Measurements from ENCODE around the gene DTX3. TPM values are rescaled to one million over a fixed set of nuclear protein-coding genes. Genes with fewer than 3 reads are reported as not detected.
A peak's percentile ranks its signal among the peaks of the same experiment; 100 is the strongest.

Gene DTX3
- total and polyA plus RNA-seq, 2 of the 13 experiments (the other 11 are each of a cell fraction or from before 2014, with no cell fraction given) = 9.0 to 27.2 TPM

- TF ChIP-seq, protein P1, sequence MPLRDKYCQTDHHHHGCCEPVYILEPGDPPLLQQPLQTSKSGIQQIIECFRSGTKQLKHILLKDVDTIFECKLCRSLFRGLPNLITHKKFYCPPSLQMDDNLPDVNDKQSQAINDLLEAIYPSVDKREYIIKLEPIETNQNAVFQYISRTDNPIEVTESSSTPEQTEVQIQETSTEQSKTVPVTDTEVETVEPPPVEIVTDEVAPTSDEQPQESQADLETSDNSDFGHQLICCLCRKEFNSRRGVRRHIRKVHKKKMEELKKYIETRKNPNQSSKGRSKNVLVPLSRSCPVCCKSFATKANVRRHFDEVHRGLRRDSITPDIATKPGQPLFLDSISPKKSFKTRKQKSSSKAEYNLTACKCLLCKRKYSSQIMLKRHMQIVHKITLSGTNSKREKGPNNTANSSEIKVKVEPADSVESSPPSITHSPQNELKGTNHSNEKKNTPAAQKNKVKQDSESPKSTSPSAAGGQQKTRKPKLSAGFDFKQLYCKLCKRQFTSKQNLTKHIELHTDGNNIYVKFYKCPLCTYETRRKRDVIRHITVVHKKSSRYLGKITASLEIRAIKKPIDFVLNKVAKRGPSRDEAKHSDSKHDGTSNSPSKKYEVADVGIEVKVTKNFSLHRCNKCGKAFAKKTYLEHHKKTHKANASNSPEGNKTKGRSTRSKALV (CRISPR knock-in tag; IDR thresholded peaks at IDR 0.05) = no peak
- TF ChIP-seq ZSCAN30 (CRISPR knock-in tag; IDR thresholded peaks at IDR 0.05) (no peak), KDM2A (CRISPR knock-in tag; IDR thresholded peaks at IDR 0.05; ENCODE audit: borderline replicate concordance, low read depth) (no peak; the same call in 1 of the 2 replicates), GFI1 (CRISPR knock-in tag; IDR thresholded peaks at IDR 0.05; ENCODE audit: borderline replicate concordance) (no peak), ZNF441 (CRISPR knock-in tag; IDR thresholded peaks at IDR 0.05; ENCODE audit: borderline replicate concordance) (no peak), ISL2 (CRISPR knock-in tag; IDR thresholded peaks at IDR 0.05) (0 out of 2 replicates have a peak, but pooled peaks have one; percentile 26), MYC (CRISPR knock-in tag; IDR thresholded peaks at IDR 0.05; ENCODE audit: borderline replicate concordance) (no peak), ZNF678 (CRISPR knock-in tag; IDR thresholded peaks at IDR 0.05) (no peak), STAG1 (CRISPR knock-in tag; IDR thresholded peaks at IDR 0.05) (no peak), RNF219 (CRISPR knock-in tag; IDR thresholded peaks at IDR 0.05) (no peak), NR2F6 (IDR thresholded peaks at IDR 0.05) (0 out of 2 replicates have a peak, but pooled peaks have one; percentile 1), NR2F6 (CRISPR knock-in tag; IDR thresholded peaks at IDR 0.05) (no peak), SRSF4 (IDR thresholded peaks at IDR 0.05; ENCODE audit: low read depth, low read length, poor library complexity, severe bottlenecking) (no peak), MAFF (IDR thresholded peaks at IDR 0.05; ENCODE audit: low read depth, low read length) (peak; percentile 55; the same call in 1 of the 2 replicates), ZNF451 (CRISPR knock-in tag; IDR thresholded peaks at IDR 0.05) (no peak)
- TF ChIP-seq, protein P2, sequence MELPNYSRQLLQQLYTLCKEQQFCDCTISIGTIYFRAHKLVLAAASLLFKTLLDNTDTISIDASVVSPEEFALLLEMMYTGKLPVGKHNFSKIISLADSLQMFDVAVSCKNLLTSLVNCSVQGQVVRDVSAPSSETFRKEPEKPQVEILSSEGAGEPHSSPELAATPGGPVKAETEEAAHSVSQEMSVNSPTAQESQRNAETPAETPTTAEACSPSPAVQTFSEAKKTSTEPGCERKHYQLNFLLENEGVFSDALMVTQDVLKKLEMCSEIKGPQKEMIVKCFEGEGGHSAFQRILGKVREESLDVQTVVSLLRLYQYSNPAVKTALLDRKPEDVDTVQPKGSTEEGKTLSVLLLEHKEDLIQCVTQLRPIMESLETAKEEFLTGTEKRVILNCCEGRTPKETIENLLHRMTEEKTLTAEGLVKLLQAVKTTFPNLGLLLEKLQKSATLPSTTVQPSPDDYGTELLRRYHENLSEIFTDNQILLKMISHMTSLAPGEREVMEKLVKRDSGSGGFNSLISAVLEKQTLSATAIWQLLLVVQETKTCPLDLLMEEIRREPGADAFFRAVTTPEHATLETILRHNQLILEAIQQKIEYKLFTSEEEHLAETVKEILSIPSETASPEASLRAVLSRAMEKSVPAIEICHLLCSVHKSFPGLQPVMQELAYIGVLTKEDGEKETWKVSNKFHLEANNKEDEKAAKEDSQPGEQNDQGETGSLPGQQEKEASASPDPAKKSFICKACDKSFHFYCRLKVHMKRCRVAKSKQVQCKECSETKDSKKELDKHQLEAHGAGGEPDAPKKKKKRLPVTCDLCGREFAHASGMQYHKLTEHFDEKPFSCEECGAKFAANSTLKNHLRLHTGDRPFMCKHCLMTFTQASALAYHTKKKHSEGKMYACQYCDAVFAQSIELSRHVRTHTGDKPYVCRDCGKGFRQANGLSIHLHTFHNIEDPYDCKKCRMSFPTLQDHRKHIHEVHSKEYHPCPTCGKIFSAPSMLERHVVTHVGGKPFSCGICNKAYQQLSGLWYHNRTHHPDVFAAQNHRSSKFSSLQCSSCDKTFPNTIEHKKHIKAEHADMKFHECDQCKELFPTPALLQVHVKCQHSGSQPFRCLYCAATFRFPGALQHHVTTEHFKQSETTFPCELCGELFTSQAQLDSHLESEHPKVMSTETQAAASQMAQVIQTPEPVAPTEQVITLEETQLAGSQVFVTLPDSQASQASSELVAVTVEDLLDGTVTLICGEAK (IDR thresholded peaks at IDR 0.05) = no peak
- TF ChIP-seq, protein P2 (CRISPR knock-in tag; IDR thresholded peaks at IDR 0.05) = no peak
These were observed 24.8 kb upstream of the DTX3 start (continued) for GRCh38 chr12:57579677-57580465.

All from HepG2 (cell line).